Epithelial cell of proximal tubule (primary cell): Measurements from ENCODE around the gene PGM2L1. TPM values are rescaled to one million over a fixed set of nuclear protein-coding genes. Genes with fewer than 3 reads are reported as not detected.

ENCODE experiments used
- DNase-seq: peaks from one replicate; pipeline ENCODE4 v3.0.0-alpha.2; 2011; ENCODE audit warnings: low read depth
- H3K4me3 ChIP-seq: 2 replicates; pipeline ENCODE4 v1.5.1; 2011; ENCODE audit warnings: low read depth, mild to moderate bottlenecking, low read length
- CTCF ChIP-seq: conservative IDR thresholded peaks from 2 replicates; pipeline ENCODE4 v1.5.1; 2012; ENCODE audit warnings: low read depth, mild to moderate bottlenecking, low read length
- total RNA-seq: library from RNA; depleted of rRNA; stranded (reverse); fragments of >200 nt; gene quantifications from 2 replicates; pipeline ENCODE4 v1.2.3, GENCODE V29; 2015

The PGM2L1 gene
- total RNA-seq, 1 donor from 2014 or later, result 10.3 TPM

GRCh38 chr11:74357449-74357848 lies 40.8 kb downstream of the PGM2L1 start:
- H3K4me3 ChIP-seq, result no peak overlapping the region
- TF ChIP-seq CTCF, result no peak
- DNase-seq, result no peak

DNA sequence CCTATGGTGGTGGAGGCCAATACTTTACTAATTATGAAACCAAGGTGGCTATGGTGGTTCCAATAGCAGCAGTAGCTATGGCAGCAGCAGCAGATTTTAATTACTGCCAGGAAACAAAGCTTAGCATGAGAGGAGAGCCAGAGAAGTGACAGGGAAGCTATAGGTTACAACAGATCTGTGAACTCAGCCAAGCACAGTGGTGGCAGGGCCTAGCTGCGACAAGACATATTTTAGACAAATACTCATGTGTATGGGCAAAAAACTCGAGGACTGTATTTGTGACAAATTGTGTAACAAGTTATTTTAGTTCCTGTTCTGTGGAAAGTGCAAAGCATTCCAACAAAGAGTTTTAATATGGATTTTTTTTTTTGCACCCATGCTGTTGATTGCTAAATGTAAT lies 42.6 kb downstream of the PGM2L1 start:
- no peak for TF ChIP-seq CTCF
- H3K4me3 ChIP-seq, result no peak overlapping the region
- no peak for DNase-seq

DNA sequence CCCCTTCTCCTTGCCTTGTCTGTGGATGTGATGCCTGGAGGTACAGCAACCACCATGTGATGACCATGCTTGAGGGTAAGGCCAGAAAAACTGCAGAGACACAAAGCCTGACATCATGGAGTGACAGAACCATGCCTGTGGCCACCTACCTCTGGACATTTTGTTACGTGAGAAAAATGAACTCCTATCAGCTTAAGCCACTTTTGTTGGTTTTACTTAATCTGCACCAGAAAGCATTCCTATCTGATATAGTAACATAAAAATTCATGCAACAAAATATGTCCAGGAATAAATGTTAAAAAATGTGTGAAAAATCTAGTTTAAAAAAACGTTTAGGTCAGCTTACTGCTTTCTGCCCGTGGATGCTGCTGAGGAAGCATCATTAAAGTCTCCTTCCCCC lies 44.2 kb downstream of the PGM2L1 start:
- no peak for TF ChIP-seq CTCF
- H3K4me3 ChIP-seq, result no peak overlapping the region
- no peak for DNase-seq

GRCh38 chr11:74347381-74347780 lies 50.9 kb downstream of the PGM2L1 start:
- no peak for DNase-seq
- H3K4me3 ChIP-seq, result no peak overlapping the region
- no peak for TF ChIP-seq CTCF

- no peak for TF ChIP-seq CTCF
- no peak for DNase-seq
Measured at GRCh38 chr11:74345420-74345819, 52.8 kb downstream of the PGM2L1 start.

DNA sequence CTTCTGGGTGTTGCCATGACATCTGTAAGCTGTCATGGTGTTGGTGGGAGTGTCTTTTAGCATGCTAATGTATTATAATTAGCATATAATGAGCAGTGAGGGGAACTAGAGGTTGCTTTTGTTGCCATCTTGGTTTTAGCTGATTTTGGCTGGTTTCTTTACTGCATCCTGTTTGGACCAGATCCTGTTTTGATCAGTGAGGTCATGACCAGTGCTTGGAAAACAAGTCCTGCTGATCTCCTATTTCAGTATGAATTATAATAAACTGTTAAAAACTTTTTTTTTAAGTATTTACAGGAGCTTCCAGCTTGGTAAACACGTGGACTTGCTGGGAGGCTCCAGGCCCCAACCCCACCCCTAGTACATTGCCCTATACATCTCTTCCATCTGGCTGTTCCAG lies 56.3 kb downstream of the PGM2L1 start:
- DNase-seq, result no peak
- TF ChIP-seq CTCF, result no peak
- H3K4me3 ChIP-seq, result no peak overlapping the region

More at GRCh38 chr11:74345420-74345819, 52.8 kb downstream of the PGM2L1 start:
- no peak overlapping the region for H3K4me3 ChIP-seq

- no peak for TF ChIP-seq CTCF
- no peak overlapping the region for H3K4me3 ChIP-seq
- DNase-seq, result no peak
Measured at GRCh38 chr11:74339619-74340018, 58.6 kb downstream of the PGM2L1 start.
